ENCODE data around the gene WSB2.

The WSB2 gene

GRCh38 chr12:118061873-118062843 is 1.2 kb upstream of the WSB2 start:
- H3K27ac ChIP-seq, result peak overlapping the region; percentile 86
- no peaks in the 10 kb centered on the region for H3K9me3 ChIP-seq (ENCODE audit: severe bottlenecking)
- peak overlapping the region; percentile 75 for H3K4me3 ChIP-seq (ENCODE audit: low read depth, low read length)
- no peaks in the 10 kb centered on the region for H3K27me3 ChIP-seq (ENCODE audit: insufficient read depth, low read depth, severe bottlenecking)
- no peak for TF ChIP-seq CTCF (IDR thresholded peaks at IDR 0.05; ENCODE audit: low read depth, low read length)
- H3K36me3 ChIP-seq, result no peaks in the 10 kb centered on the region
- peak; percentile 45 for DNase-seq

- Histone ChIP-seq H3K27ac (peak overlapping the region; percentile 71), H3K36me3 (no peaks in the 10 kb centered on the region), H3K4me3 (ENCODE audit: low read depth, low read length) (peak overlapping the region; percentile 75), H3K27me3 (ENCODE audit: insufficient read depth, low read depth, severe bottlenecking) (no peaks in the 10 kb centered on the region), H3K9me3 (ENCODE audit: severe bottlenecking) (no peaks in the 10 kb centered on the region)
- TF ChIP-seq CTCF (IDR thresholded peaks at IDR 0.05; ENCODE audit: low read depth, low read length), result no peak
- DNase-seq, result peak; percentile 24
These were observed 523 bp downstream of the WSB2 start for GRCh38 chr12:118060301-118061010.

- DNase-seq, result no peak
- H3K36me3 ChIP-seq, result no peaks in the 10 kb centered on the region
- no peaks in the 10 kb centered on the region for H3K9me3 ChIP-seq (ENCODE audit: severe bottlenecking)
- H3K4me3 ChIP-seq (ENCODE audit: low read depth, low read length), result no peak overlapping the region
- H3K27me3 ChIP-seq (ENCODE audit: insufficient read depth, low read depth, severe bottlenecking), result no peaks in the 10 kb centered on the region
- H3K27ac ChIP-seq, result no peak overlapping the region
- no peak for TF ChIP-seq CTCF (IDR thresholded peaks at IDR 0.05; ENCODE audit: low read depth, low read length)
These were observed 1.4 kb downstream of the WSB2 start for GRCh38 chr12:118059341-118060191.

DNA sequence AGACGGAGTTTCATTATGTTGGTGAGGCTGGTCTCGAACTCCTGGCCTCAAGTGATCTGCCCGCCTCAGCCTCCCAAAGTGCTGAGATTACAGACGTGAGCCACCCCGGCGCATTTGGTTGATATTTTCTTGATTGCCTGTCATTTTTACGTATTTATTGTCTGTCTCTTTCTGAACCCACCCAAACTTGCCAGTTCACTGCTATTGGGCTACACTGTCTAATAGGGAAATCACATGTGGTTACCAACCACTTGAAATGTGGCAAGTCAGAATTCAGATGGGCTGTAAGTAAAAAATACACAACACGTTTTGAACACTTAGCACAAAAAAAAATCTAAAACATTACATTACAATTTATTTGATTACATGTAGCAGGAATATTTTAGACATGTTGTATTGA is 2.1 kb downstream of the WSB2 start:
- DNase-seq, result no peak
- H3K36me3 ChIP-seq, result no peaks in the 10 kb centered on the region
- no peak for TF ChIP-seq CTCF (IDR thresholded peaks at IDR 0.05; ENCODE audit: low read depth, low read length)
- H3K27ac ChIP-seq, result no peak overlapping the region
- H3K27me3 ChIP-seq (ENCODE audit: insufficient read depth, low read depth, severe bottlenecking), result no peaks in the 10 kb centered on the region
- H3K9me3 ChIP-seq (ENCODE audit: severe bottlenecking), result no peaks in the 10 kb centered on the region
- no peak overlapping the region for H3K4me3 ChIP-seq (ENCODE audit: low read depth, low read length)

DNA sequence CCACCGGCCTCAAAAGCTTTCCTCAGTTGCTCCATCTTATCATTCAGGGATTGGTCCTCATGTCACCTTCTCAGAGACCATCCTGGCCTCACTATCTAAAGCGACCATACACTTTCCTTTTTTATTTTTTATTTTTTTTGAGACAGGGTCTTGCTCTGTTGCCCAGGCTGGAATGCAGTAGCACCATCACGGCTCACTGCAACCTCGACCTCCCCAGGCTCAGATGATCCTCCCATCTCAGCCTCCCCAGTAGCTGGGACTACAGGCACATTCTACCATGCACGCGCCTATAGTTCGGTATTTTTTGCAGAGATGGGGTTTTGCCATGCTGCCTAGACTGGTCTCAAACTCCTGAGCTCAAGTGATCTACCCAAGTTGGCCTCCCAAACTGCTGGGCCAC is 2.8 kb downstream of the WSB2 start:
- Histone ChIP-seq H3K27ac (no peak overlapping the region), H3K27me3 (ENCODE audit: insufficient read depth, low read depth, severe bottlenecking) (no peaks in the 10 kb centered on the region), H3K4me3 (ENCODE audit: low read depth, low read length) (no peak overlapping the region), H3K9me3 (ENCODE audit: severe bottlenecking) (no peaks in the 10 kb centered on the region), H3K36me3 (no peaks in the 10 kb centered on the region)
- no peak for TF ChIP-seq CTCF (IDR thresholded peaks at IDR 0.05; ENCODE audit: low read depth, low read length)
- DNase-seq, result no peak

Measured in WERI-Rb-1 (cell line).